ENCODE measurements around the gene BACH2.

GRCh38 chr6:90229331-90230010, 67.2 kb downstream of the BACH2 start:
- TF ChIP-seq CTCF (IDR thresholded peaks at IDR 0.05; ENCODE audit: insufficient read depth, low read length, poor library complexity, severe bottlenecking) = no peak
- no peak for TF ChIP-seq EZH2phosphoT487 (conservative IDR thresholded peaks at IDR 0.05; ENCODE audit: low read length)
